ENCODE data around the gene SSX1.
"Not testable (repeated sequence)": the region's sequence is repeated elsewhere in the genome, so short reads cannot be mapped to it uniquely, and the experiment has no call there.

SSX1 gene

GRCh38 chrX:48255062-48255796 is at the start of gene SSX1:
TSS of gene SSX1 (plus strand) at chrX:48255392. CDS start at chrX:48257242, 1,850 bp downstream.
- H3K36me3 ChIP-seq (ENCODE audit: control insufficient read depth in 1 of 2, insufficient read depth in 2 of 2, low read length in 2 of 2); H3K9ac ChIP-seq (ENCODE audit: low read depth in 1 of 2, low read length in 2 of 2); H3K27ac ChIP-seq (ENCODE audit: low read depth, low read length); H3K4me3 ChIP-seq (ENCODE audit: low read depth in 1 of 2, low read length in 2 of 2); H3K4me1 ChIP-seq (ENCODE audit: control insufficient read depth in 1 of 2, insufficient read depth in 2 of 2, low read length in 2 of 2); H3K27me3 ChIP-seq (ENCODE audit: control insufficient read depth in 1 of 2, insufficient read depth in 2 of 2, low read length in 2 of 2); H3K9me3 ChIP-seq (ENCODE audit: control insufficient read depth in 1 of 2, low read length in 2 of 2): not testable (repeated sequence)

GRCh38 chrX:48214341-48214740 is 40.9 kb upstream of the SSX1 start:
- not testable (repeated sequence) for H3K9ac ChIP-seq (ENCODE audit: low read depth in 1 of 2, low read length in 2 of 2); H3K27me3 ChIP-seq (ENCODE audit: control insufficient read depth in 1 of 2, insufficient read depth in 2 of 2, low read length in 2 of 2); H3K9me3 ChIP-seq (ENCODE audit: control insufficient read depth in 1 of 2, low read length in 2 of 2); H3K36me3 ChIP-seq (ENCODE audit: control insufficient read depth in 1 of 2, insufficient read depth in 2 of 2, low read length in 2 of 2); H3K27ac ChIP-seq (ENCODE audit: low read depth, low read length); H3K4me3 ChIP-seq (ENCODE audit: low read depth in 1 of 2, low read length in 2 of 2); H3K4me1 ChIP-seq (ENCODE audit: control insufficient read depth in 1 of 2, insufficient read depth in 2 of 2, low read length in 2 of 2)

DNA sequence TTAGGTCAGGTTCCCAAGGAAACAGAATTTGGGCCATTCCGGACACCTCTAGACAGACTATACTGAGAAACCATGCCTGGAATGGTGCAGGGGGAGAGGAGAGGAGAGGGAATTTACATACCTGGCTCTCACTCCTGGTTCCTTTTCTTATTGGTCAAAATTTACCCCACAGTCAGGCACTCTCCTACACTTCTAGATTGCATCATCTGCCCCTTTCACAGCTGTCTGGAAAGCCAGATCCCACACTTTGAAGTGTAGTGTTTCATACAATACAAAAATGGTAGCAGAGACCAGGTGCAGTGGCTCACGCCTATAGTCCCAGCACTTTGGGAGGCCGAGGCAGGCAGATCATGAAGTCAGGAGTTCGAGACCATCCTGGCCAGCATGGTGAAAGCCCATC is 31.0 kb upstream of the SSX1 start:
- H3K27me3 ChIP-seq (ENCODE audit: control insufficient read depth in 1 of 2, insufficient read depth in 2 of 2, low read length in 2 of 2) = not testable (repeated sequence)

GRCh38 chrX:48252945-48253344 is 2.2 kb upstream of the SSX1 start:
- not testable (repeated sequence) for H3K27me3 ChIP-seq (ENCODE audit: control insufficient read depth in 1 of 2, insufficient read depth in 2 of 2, low read length in 2 of 2); H3K27ac ChIP-seq (ENCODE audit: low read depth, low read length); H3K9ac ChIP-seq (ENCODE audit: low read depth in 1 of 2, low read length in 2 of 2); H3K9me3 ChIP-seq (ENCODE audit: control insufficient read depth in 1 of 2, low read length in 2 of 2); H3K4me1 ChIP-seq (ENCODE audit: control insufficient read depth in 1 of 2, insufficient read depth in 2 of 2, low read length in 2 of 2); H3K36me3 ChIP-seq (ENCODE audit: control insufficient read depth in 1 of 2, insufficient read depth in 2 of 2, low read length in 2 of 2); H3K4me3 ChIP-seq (ENCODE audit: low read depth in 1 of 2, low read length in 2 of 2)

More for the DNA sequence above, 31.0 kb upstream of the SSX1 start:
- not testable (repeated sequence) for H3K36me3 ChIP-seq (ENCODE audit: control insufficient read depth in 1 of 2, insufficient read depth in 2 of 2, low read length in 2 of 2); H3K9ac ChIP-seq (ENCODE audit: low read depth in 1 of 2, low read length in 2 of 2); H3K4me3 ChIP-seq (ENCODE audit: low read depth in 1 of 2, low read length in 2 of 2); H3K4me1 ChIP-seq (ENCODE audit: control insufficient read depth in 1 of 2, insufficient read depth in 2 of 2, low read length in 2 of 2); H3K9me3 ChIP-seq (ENCODE audit: control insufficient read depth in 1 of 2, low read length in 2 of 2); H3K27ac ChIP-seq (ENCODE audit: low read depth, low read length)

DNA sequence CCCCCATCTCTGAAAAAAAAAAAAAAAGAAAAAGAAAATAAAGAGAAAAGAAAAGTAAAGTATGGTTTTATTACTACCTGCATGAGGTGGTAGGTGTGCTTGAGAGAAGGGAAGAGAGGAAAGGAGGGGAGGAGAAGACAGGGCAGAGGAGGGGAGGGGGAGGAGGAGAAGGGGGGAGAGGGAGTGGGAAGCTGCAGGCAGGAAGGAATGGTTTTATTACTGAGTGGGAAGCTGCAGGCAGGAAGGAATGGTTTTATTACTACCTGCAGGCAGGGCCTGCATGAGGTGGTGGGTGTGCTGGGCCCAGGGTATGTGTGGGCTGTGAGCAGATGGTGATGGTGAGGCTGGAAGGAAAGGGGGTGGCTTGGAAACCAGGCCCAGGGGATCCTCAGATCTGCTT is 19.2 kb downstream of the SSX1 start:
- not testable (repeated sequence) for H3K27me3 ChIP-seq (ENCODE audit: control insufficient read depth in 1 of 2, insufficient read depth in 2 of 2, low read length in 2 of 2); H3K4me3 ChIP-seq (ENCODE audit: low read depth in 1 of 2, low read length in 2 of 2)

DNA sequence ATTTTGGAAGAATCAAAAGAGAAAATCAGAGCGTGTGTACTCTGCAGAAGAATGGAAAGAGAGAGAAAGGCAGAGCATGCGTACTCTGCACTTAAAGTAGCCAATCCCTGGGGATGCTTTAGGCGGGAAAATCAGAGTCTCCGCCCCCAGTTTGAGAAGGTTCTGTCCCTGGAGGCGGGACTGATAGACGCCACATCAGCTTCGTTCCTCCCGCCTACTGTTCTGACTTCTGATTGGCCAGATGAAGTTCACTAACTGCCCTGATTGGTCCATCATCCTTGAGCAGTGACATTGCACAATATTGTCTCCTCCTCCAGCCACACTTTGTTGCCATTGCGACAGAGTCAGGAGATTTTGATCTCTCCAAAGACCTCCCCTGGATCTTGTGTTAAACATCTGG is 23.8 kb downstream of the SSX1 start:
- Histone ChIP-seq H3K4me1 (ENCODE audit: control insufficient read depth in 1 of 2, insufficient read depth in 2 of 2, low read length in 2 of 2) (no peaks in the 10 kb centered on the region), H3K9me3 (ENCODE audit: control insufficient read depth in 1 of 2, low read length in 2 of 2) (no peaks in the 10 kb centered on the region), H3K36me3 (ENCODE audit: control insufficient read depth in 1 of 2, insufficient read depth in 2 of 2, low read length in 2 of 2) (no peaks in the 10 kb centered on the region), H3K4me3 (ENCODE audit: low read depth in 1 of 2, low read length in 2 of 2) (no peak overlapping the region), H3K27ac (ENCODE audit: low read depth, low read length) (no peak overlapping the region), H3K27me3 (ENCODE audit: control insufficient read depth in 1 of 2, insufficient read depth in 2 of 2, low read length in 2 of 2) (no peaks in the 10 kb centered on the region), H3K9ac (ENCODE audit: low read depth in 1 of 2, low read length in 2 of 2) (no peak overlapping the region)

More for the DNA sequence above, 19.2 kb downstream of the SSX1 start:
- H3K27ac ChIP-seq (ENCODE audit: low read depth, low read length); H3K36me3 ChIP-seq (ENCODE audit: control insufficient read depth in 1 of 2, insufficient read depth in 2 of 2, low read length in 2 of 2); H3K9me3 ChIP-seq (ENCODE audit: control insufficient read depth in 1 of 2, low read length in 2 of 2); H3K4me1 ChIP-seq (ENCODE audit: control insufficient read depth in 1 of 2, insufficient read depth in 2 of 2, low read length in 2 of 2); H3K9ac ChIP-seq (ENCODE audit: low read depth in 1 of 2, low read length in 2 of 2): not testable (repeated sequence)

- H3K9ac ChIP-seq (ENCODE audit: low read depth in 1 of 2, low read length in 2 of 2); H3K27me3 ChIP-seq (ENCODE audit: control insufficient read depth in 1 of 2, insufficient read depth in 2 of 2, low read length in 2 of 2); H3K27ac ChIP-seq (ENCODE audit: low read depth, low read length): not testable (repeated sequence)
Measured at GRCh38 chrX:48280729-48281128, 25.5 kb downstream of the SSX1 start.

DNA sequence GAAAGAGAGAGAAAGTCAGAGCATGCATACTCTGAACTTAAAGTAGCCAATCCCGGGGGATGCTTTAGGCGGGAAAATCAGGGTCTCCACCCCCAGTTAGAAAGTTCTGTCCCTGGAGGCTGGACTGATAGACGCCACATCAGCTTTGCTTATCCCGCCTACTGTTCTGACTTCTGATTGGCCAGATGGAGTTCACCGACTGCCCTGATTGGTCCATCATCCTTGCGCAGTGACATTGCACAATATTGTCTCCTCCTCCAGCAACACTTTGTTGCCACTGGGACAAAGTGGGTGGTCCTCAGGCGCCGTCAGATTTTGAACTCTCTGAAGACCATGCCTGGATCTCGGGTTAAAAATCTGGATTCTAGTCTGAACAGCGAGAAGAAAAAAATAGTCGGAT is 51.0 kb downstream of the SSX1 start:
- Histone ChIP-seq H3K4me3 (ENCODE audit: low read depth in 1 of 2, low read length in 2 of 2) (no peak overlapping the region), H3K27ac (ENCODE audit: low read depth, low read length) (no peak overlapping the region), H3K9me3 (ENCODE audit: control insufficient read depth in 1 of 2, low read length in 2 of 2) (no peaks in the 10 kb centered on the region), H3K27me3 (ENCODE audit: control insufficient read depth in 1 of 2, insufficient read depth in 2 of 2, low read length in 2 of 2) (no peaks in the 10 kb centered on the region), H3K4me1 (ENCODE audit: control insufficient read depth in 1 of 2, insufficient read depth in 2 of 2, low read length in 2 of 2) (no peaks in the 10 kb centered on the region), H3K9ac (ENCODE audit: low read depth in 1 of 2, low read length in 2 of 2) (no peak overlapping the region), H3K36me3 (ENCODE audit: control insufficient read depth in 1 of 2, insufficient read depth in 2 of 2, low read length in 2 of 2) (no peaks in the 10 kb centered on the region)

More at GRCh38 chrX:48280729-48281128, 25.5 kb downstream of the SSX1 start:
- H3K4me3 ChIP-seq (ENCODE audit: low read depth in 1 of 2, low read length in 2 of 2); H3K9me3 ChIP-seq (ENCODE audit: control insufficient read depth in 1 of 2, low read length in 2 of 2); H3K36me3 ChIP-seq (ENCODE audit: control insufficient read depth in 1 of 2, insufficient read depth in 2 of 2, low read length in 2 of 2); H3K4me1 ChIP-seq (ENCODE audit: control insufficient read depth in 1 of 2, insufficient read depth in 2 of 2, low read length in 2 of 2): not testable (repeated sequence)

DNA sequence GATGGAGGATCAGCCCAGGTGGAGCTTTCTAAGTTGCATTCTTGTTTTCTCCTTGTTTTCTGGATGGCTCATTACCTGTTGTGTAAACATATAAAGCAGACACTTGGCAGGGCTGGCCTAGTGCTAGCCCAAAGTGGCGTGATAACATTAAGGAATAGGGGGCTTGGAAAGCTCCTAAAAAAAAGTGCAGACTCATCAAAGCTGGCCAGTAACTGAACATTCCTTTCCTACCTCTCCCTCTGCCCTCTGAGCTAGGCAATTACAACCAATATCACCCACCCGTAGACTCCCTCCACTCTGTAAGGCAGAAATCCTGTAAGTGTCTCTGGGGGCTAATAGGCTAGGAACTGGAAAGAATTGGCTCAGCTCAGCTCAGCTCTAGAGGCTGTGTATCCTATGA is 58.8 kb downstream of the SSX1 start:
- H3K4me3 ChIP-seq (ENCODE audit: low read depth in 1 of 2, low read length in 2 of 2); H3K4me1 ChIP-seq (ENCODE audit: control insufficient read depth in 1 of 2, insufficient read depth in 2 of 2, low read length in 2 of 2); H3K9me3 ChIP-seq (ENCODE audit: control insufficient read depth in 1 of 2, low read length in 2 of 2); H3K36me3 ChIP-seq (ENCODE audit: control insufficient read depth in 1 of 2, insufficient read depth in 2 of 2, low read length in 2 of 2); H3K27me3 ChIP-seq (ENCODE audit: control insufficient read depth in 1 of 2, insufficient read depth in 2 of 2, low read length in 2 of 2); H3K27ac ChIP-seq (ENCODE audit: low read depth, low read length); H3K9ac ChIP-seq (ENCODE audit: low read depth in 1 of 2, low read length in 2 of 2): not testable (repeated sequence)

Measured in duodenal mucosa (tissue), 2 donors.